Measurements from ENCODE around the gene SEC14L2.

DNA sequence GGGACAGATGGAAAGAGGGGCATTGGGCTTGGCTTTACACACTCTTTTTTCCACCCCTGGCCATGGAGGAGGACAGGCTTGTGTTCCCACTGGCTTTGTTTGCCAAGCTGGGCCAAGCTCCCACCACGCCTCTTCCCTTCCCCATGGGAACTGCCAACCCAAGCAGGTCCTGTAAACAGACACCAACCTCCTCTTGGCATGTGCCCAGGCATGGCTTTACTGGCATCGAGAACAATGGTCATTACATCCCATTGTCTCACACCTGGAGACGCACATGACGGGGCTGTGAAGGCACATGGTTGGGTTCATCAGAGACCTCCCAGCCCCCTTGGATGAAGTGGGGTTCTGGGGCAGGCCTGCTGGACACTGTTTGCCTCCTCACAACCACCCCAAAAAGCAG, 63.3 kb downstream of the SEC14L2 start:
- TF ChIP-seq TARDBP (IDR thresholded peaks at IDR 0.05), result no peak
- no peak for TF ChIP-seq SUZ12 (IDR thresholded peaks at IDR 0.05)
- TF ChIP-seq FOXM1 (IDR thresholded peaks at IDR 0.05; ENCODE audit: borderline replicate concordance), result no peak
- TF ChIP-seq, protein P1, sequence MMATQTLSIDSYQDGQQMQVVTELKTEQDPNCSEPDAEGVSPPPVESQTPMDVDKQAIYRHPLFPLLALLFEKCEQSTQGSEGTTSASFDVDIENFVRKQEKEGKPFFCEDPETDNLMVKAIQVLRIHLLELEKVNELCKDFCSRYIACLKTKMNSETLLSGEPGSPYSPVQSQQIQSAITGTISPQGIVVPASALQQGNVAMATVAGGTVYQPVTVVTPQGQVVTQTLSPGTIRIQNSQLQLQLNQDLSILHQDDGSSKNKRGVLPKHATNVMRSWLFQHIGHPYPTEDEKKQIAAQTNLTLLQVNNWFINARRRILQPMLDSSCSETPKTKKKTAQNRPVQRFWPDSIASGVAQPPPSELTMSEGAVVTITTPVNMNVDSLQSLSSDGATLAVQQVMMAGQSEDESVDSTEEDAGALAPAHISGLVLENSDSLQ (IDR thresholded peaks at IDR 0.05), result no peak
- TF ChIP-seq FOXA1 (IDR thresholded peaks at IDR 0.05), result no peak
- no peak for TF ChIP-seq SP1 (IDR thresholded peaks at IDR 0.05)
- no peak for TF ChIP-seq ZNF384 (IDR thresholded peaks at IDR 0.05)

Measured in HEK293T (cell line).